HG03565 (cell line): ENCODE data around the gene PMM2.
"Not testable (repeated sequence)": the region's sequence is repeated elsewhere in the genome, so short reads cannot be mapped to it uniquely, and the experiment has no call there.

Experiments
- ATAC-seq: cut with Tn5 transposase; IDR thresholded peaks from one replicate; pipeline ENCODE4 v1.9.1; 2021; ENCODE audit warnings: mild to moderate bottlenecking, moderate library complexity; ENCODE audit not compliant: unreplicated experiment

Gene PMM2

GRCh38 chr16:8865145-8865882 lies 67.7 kb downstream of the PMM2 start:
- ATAC-seq, result no peak

GRCh38 chr16:8866118-8866883 lies 68.7 kb downstream of the PMM2 start:
- no peak for ATAC-seq

- no peak for ATAC-seq
Measured at GRCh38 chr16:8866884-8867215, 69.2 kb downstream of the PMM2 start.

DNA sequence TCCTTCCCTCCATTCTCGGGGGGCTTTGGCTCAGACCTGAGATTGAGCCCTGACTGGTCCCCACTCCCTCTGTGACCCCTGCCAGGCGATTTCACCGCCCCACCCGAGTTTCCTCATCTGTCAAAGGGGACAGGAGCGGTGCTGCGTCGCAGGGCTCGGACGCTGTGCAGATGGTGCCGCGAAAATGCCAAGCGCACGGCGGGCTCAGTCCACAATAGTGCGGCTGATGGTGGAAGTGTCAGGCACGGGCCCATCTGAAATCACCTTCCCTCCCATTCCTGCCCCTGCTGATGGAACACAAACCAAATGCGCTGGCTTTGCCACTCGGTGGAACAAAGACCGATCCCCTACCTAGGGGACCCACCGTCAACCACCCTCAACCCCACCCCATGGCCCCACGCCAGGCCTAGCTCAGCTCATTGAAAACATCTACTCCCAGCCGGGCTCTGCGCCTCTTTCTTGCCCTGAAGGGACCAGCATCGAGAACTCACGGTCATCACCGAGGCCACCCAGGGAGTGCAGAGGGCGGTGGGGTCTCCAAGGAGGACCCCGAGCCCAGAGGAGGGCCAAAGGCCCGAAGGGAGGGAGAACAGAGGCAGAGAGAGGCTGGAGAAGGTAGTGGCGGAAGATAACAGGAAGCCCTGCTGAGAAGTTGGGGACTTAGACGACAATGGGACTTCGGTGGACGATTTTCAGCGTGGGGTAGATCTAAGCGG lies 69.7 kb downstream of the PMM2 start:
- ATAC-seq, result no peak

GRCh38 chr16:8867932-8868415 lies 70.3 kb downstream of the PMM2 start:
- no peak for ATAC-seq

GRCh38 chr16:8868416-8869211 lies 71.0 kb downstream of the PMM2 start, which contains the start of gene CARHSP1:
CARHSP1 (minus strand) TSS chr16:8869006; CDS start chr16:8859328, 9,678 bp downstream.
- ATAC-seq, result peak; percentile 43

- ATAC-seq, result no peak
Measured at GRCh38 chr16:8869212-8869987, 71.8 kb downstream of the PMM2 start.

DNA sequence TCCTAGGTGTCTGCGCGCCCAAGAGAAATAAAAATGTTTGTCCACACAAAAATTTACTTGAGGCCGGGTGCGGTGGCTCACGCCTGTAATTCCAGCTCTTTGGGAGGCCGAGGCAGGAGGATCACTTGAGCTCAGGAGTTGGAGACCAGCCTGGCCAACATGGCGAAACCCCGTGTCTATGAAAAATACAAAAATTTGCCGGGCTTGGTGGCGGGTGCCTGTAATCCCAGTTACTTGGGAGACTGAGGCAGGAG lies 72.3 kb downstream of the PMM2 start:
- ATAC-seq, result not testable (repeated sequence)

- no peak for ATAC-seq
Measured at GRCh38 chr16:8872071-8872470, 74.4 kb downstream of the PMM2 start.

- ATAC-seq, result no peak
Measured at GRCh38 chr16:8872967-8873865, 75.6 kb downstream of the PMM2 start.

GRCh38 chr16:8873866-8874195 lies 76.2 kb downstream of the PMM2 start:
- ATAC-seq, result not testable (repeated sequence)

DNA sequence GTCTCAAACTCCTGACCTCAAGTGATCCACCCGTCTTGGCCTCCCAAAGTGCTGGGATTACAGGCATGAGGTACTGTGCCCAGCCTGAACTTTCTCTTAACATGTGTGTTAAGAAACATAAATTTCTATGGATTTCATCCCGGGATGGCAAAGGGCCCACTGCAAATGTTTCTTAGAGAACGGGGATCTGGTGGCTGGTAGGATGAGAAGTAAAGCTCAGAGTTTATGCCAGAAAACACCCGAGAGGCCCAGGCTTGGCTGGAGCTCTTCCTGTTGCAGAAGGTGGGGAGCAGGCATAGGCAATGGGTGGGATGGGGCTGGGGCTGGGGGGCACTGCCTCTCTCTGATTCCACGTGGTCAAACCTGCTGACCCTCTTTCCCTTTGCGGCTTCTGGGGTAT lies 76.7 kb downstream of the PMM2 start:
- ATAC-seq, result no peak

DNA sequence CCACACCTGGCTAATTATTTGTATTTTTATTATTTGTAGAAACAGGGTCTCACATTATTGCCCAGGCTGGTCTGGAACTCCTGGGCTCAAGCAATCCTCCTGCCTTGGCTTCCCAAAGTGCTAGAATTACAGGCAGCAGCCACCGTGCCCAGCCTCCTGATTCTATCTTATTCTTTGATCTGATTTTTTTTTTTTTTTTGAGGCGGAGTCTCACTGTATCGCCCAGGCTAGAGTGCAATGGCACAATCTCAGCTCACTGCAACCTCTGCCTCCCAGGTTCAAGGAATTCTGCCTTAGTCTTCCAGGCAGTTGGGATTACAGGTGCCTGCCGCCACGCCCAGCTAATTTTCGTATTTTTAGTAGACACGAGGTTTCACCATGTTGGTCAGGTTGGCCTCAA lies 77.7 kb downstream of the PMM2 start:
- not testable (repeated sequence) for ATAC-seq

- no peak for ATAC-seq
Measured at GRCh38 chr16:8877894-8878522, 80.4 kb downstream of the PMM2 start.

- ATAC-seq, result no peak
Measured at GRCh38 chr16:8878523-8878911, 80.9 kb downstream of the PMM2 start.

- ATAC-seq, result no peak
Measured at GRCh38 chr16:8880839-8881510, 83.3 kb downstream of the PMM2 start.

GRCh38 chr16:8882041-8882617 lies 84.5 kb downstream of the PMM2 start, which contains the start of gene LITAFD:
LITAFD (plus strand) TSS chr16:8882351; CDS start chr16:8884356, 2,005 bp downstream.
- ATAC-seq, result no peak
